ENCODE results near the gene RNF144B.
"Not testable (repeated sequence)": the region's sequence is repeated elsewhere in the genome, so short reads cannot be mapped to it uniquely, and the experiment has no call there.

Gene RNF144B

GRCh38 chr6:18405477-18406293 is 18.5 kb downstream of the RNF144B start:
- no peak overlapping the region for H3K4me3 ChIP-seq (ENCODE audit: low read depth, low read length)
- peak; percentile 93 for DNase-seq (ENCODE audit: low read depth)
- no peak for TF ChIP-seq CTCF (conservative IDR thresholded peaks at IDR 0.05; ENCODE audit: low read depth, low read length)

- DNase-seq (ENCODE audit: low read depth): no peak
- no peak for TF ChIP-seq CTCF (conservative IDR thresholded peaks at IDR 0.05; ENCODE audit: low read depth, low read length)
- H3K4me3 ChIP-seq (ENCODE audit: low read depth, low read length): no peak overlapping the region
These were observed 20.0 kb downstream of the RNF144B start for GRCh38 chr6:18406955-18407749.

GRCh38 chr6:18409602-18410001 is 22.5 kb downstream of the RNF144B start:
- not testable (repeated sequence) for H3K4me3 ChIP-seq (ENCODE audit: low read depth, low read length); DNase-seq (ENCODE audit: low read depth)

GRCh38 chr6:18410412-18410811 is 23.3 kb downstream of the RNF144B start:
- no peak for DNase-seq (ENCODE audit: low read depth)

GRCh38 chr6:18412068-18412467 is 24.9 kb downstream of the RNF144B start:
- H3K4me3 ChIP-seq (ENCODE audit: low read depth, low read length): no peak overlapping the region
- no peak for DNase-seq (ENCODE audit: low read depth)
- TF ChIP-seq CTCF (conservative IDR thresholded peaks at IDR 0.05; ENCODE audit: low read depth, low read length): no peak

More at GRCh38 chr6:18410412-18410811, 23.3 kb downstream of the RNF144B start:
- no peak for TF ChIP-seq CTCF (conservative IDR thresholded peaks at IDR 0.05; ENCODE audit: low read depth, low read length)
- H3K4me3 ChIP-seq (ENCODE audit: low read depth, low read length): no peak overlapping the region

- H3K4me3 ChIP-seq (ENCODE audit: low read depth, low read length): no peak overlapping the region
- DNase-seq (ENCODE audit: low read depth): peak; percentile 48
- no peak for TF ChIP-seq CTCF (conservative IDR thresholded peaks at IDR 0.05; ENCODE audit: low read depth, low read length)
These were observed 25.5 kb downstream of the RNF144B start for GRCh38 chr6:18412644-18413043.

GRCh38 chr6:18413381-18413780 is 26.2 kb downstream of the RNF144B start:
- TF ChIP-seq CTCF (conservative IDR thresholded peaks at IDR 0.05; ENCODE audit: low read depth, low read length): no peak
- DNase-seq (ENCODE audit: low read depth): no peak
- H3K4me3 ChIP-seq (ENCODE audit: low read depth, low read length): no peak overlapping the region

All from choroid plexus epithelial cell (primary cell).